22Rv1 (cell line): ENCODE data around the gene SYNE3.

Experiments
- H3K27ac ChIP-seq: fragments of 450-650 bp; 2 replicates; pipeline ENCODE4 v1.5.1; 2017
- ZFX ChIP-seq: fragments of 450-650 bp; IDR thresholded peaks from 2 replicates; pipeline ENCODE4 v1.6.1; 2017; ENCODE audit warnings: antibody characterized with exemption, borderline replicate concordance
- TF ChIP-seq, protein P1 (sequence below): fragments of 450-650 bp; IDR thresholded peaks from 2 replicates; pipeline ENCODE4 v1.5.1; 2017; ENCODE audit warnings: mild to moderate bottlenecking

The SYNE3 gene

DNA sequence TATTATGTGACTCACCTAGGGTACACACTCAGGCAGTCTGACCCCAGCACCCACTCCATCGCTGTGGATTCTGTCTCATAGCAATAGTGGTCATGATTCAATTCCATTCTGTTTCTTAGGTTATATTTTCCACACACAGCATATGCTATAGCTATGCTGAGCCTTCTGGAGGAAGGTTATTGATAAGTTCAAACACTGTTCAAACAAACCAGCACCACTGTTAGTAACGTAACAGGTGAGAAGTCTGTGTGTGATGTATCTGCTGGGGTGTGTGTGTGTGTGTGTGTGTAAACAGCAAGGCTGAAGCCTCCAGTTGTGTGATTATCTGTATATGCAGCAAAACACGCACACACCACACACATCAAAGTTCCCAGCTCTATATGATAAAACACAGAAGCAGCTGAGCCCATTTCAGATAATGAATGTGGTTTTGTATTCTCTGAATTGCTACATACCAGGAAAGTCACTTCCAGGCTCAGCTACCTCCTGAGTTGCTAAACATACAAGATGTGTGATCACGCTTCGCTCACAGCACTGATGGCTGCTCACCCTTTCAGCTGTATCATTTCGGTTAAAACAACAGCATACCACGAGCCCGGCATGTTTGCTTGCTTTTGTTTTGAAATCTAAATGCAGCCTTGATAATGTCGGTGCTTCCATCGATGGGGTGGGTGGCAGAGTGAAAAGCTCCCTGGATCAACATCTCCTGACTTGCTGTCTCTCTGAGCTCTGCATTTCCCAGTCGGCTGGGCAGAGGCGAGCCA, 6.8 kb upstream of the SYNE3 start:
- H3K27ac ChIP-seq = no peak overlapping the region

DNA sequence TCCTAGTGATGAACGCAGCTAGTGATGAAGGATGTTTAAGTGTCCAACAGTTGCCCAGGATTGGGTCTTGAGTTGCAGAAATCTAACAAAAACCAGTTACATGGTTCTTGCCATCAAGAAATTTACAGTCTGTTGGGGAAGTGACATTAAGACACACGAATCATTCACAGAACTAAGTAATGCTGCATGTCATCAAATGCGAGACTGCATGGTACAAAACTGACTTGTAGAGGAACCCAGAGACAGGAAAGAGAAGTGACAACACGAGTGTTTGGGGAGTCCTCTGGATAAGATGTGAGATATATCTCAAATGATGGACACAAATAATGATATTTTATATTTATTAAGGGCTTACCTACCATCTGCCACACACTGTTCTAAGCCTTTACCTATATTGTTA, 6.1 kb upstream of the SYNE3 start:
- no peak overlapping the region for H3K27ac ChIP-seq
- TF ChIP-seq, protein P1, sequence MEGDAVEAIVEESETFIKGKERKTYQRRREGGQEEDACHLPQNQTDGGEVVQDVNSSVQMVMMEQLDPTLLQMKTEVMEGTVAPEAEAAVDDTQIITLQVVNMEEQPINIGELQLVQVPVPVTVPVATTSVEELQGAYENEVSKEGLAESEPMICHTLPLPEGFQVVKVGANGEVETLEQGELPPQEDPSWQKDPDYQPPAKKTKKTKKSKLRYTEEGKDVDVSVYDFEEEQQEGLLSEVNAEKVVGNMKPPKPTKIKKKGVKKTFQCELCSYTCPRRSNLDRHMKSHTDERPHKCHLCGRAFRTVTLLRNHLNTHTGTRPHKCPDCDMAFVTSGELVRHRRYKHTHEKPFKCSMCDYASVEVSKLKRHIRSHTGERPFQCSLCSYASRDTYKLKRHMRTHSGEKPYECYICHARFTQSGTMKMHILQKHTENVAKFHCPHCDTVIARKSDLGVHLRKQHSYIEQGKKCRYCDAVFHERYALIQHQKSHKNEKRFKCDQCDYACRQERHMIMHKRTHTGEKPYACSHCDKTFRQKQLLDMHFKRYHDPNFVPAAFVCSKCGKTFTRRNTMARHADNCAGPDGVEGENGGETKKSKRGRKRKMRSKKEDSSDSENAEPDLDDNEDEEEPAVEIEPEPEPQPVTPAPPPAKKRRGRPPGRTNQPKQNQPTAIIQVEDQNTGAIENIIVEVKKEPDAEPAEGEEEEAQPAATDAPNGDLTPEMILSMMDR = no peak
- TF ChIP-seq ZFX = no peak

More for the DNA sequence above, 6.8 kb upstream of the SYNE3 start:
- TF ChIP-seq, protein P1 = no peak
- no peak for TF ChIP-seq ZFX

DNA sequence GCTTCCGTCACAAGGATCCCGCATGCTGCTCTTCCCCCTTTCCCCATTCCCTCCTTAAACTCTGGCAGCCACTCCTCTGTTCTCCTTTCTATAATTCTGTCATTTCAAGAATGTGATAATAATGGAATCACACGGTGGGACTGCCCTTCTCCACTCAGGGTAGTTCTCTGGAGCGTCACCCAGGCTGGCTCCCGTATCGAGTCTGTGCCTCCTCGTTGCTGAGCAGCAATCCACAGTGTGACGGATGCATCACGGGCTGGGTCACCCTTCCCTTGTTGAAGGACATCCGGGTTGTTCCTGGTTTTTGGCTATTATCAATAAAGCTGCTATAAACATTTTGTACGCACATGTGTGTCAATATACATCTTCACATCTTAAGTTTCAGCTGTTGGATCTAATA, 5.7 kb upstream of the SYNE3 start:
- TF ChIP-seq ZFX = no peak
- TF ChIP-seq, protein P1 = no peak
- H3K27ac ChIP-seq = no peak overlapping the region

DNA sequence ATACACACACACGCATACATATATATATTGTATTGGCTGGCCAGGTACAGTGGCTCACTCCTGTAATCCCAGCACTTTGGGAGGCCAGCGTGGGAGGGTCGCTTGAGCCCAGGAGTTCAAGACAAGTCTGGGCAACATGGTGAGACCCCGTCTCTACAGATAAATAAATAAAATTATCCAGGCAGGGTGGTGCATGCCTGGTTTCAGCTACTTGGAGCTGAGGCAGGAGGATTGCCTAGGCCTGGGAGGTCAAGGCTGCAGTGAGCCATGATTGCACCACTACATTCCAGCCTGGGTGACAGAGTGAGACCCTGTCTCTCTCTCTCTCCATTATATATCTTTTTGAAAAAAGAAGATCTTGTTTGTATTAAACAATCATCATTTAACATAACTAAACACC, 4.6 kb upstream of the SYNE3 start:
- H3K27ac ChIP-seq = no peak overlapping the region
- no peak for TF ChIP-seq ZFX
- TF ChIP-seq, protein P1 = no peak

DNA sequence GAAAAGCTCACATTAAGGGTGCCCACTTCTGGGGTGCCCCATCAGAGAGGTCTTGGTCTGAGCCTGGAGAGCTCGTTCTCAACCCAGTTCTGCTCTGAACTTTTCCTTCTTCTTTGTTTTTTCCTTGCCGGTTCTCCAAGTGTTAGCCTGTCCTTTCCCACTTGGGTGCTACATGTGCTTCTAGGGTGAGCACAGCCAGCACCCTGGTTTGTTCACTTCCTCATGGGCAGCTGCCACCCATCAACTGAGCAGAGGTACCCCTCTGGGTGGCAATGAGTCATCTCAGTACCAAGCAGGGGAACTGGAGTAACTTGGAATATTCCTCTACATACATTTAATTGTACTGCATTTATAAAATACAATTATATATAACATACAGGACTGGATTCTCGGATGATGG, 3.9 kb upstream of the SYNE3 start:
- H3K27ac ChIP-seq = no peak overlapping the region

DNA sequence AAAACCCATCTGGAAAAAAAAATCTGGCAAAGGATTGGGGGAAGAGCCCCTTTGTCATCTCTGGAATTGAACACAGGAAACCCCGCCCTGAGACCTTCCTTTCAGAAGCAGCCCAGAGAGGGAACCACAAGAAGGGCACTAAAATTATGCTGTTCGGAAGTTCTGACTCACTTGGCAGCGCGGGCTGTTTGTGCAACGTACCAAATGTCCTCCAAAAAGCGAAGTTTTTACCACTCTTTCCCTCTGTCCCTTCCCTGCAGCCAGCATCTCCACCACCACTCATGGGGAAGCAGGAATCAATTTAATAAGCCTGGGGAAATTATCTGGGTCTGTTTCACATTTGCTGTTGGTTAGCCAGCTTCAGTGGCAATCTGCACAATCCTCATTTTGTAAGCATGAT, 3.2 kb upstream of the SYNE3 start:
- H3K27ac ChIP-seq = no peak overlapping the region
- TF ChIP-seq, protein P1 = no peak
- TF ChIP-seq ZFX = no peak

More for the DNA sequence above, 3.9 kb upstream of the SYNE3 start:
- TF ChIP-seq, protein P1 = no peak
- no peak for TF ChIP-seq ZFX

DNA sequence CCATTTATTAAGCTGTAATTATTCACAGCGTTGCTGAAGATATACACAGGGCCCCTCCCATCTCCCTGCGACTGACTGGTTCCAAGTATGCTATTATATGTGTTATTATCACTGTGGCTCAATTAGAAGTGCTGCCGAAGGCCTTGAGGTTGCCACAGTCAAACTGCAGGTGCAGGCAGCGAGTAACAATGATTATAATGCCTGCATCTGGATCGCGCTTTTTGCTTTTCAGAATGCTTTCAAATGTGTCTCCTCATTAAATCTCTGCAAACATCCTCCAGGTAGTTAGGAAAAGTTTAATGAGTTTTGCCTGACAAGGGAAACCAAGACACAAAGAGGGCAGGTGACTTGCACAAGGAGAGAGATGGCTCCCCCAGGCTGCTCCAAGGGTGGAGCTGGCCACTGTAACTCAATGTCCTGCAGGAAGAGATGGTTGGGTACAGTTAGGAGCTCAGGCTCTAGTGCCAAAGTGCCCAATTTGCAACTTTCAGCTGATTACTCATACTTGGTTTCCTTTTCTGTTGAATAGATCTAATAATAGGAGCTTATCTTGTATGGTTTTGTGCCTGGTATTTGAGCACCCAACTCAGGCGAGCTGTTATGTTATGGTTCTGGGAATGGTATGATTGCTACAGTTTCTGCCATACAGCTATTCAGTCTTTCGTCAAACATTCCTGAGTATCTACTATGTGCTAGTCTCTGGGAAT, 1.7 kb upstream of the SYNE3 start:
- TF ChIP-seq, protein P1 = no peak
- no peak for TF ChIP-seq ZFX
- H3K27ac ChIP-seq = no peak overlapping the region
